D721Med (cell line): ENCODE results near the gene CFAP70.
A peak's percentile ranks its signal among the peaks of the same experiment; 100 is the strongest.
"Not testable (repeated sequence)": the region's sequence is repeated elsewhere in the genome, so short reads cannot be mapped to it uniquely, and the experiment has no call there.

Experiments used
- DNase-seq: peaks from one replicate; pipeline ENCODE4 v3.0.0; 2011; ENCODE audit warnings: low spot score; ENCODE audit not compliant: insufficient read length
- FAIRE-seq: peaks from 2 replicates; lab custom pipeline; 2011; peaks lifted over from hg19 to GRCh38; lab: Jason Lieb, UNC
- CTCF ChIP-seq: IDR thresholded peaks from 2 replicates; pipeline ENCODE4 v1.5.1; 2012; ENCODE audit warnings: mild to moderate bottlenecking, control low read depth; ENCODE audit not compliant: insufficient read depth; ENCODE audit errors: missing control alignments

Gene CFAP70

GRCh38 chr10:73264423-73264822, 94.2 kb downstream of the CFAP70 start:
- FAIRE-seq, result no peak
- no peak for DNase-seq
- TF ChIP-seq CTCF, result no peak

- DNase-seq (no peak), FAIRE-seq (no peak)
- peak; percentile 45 for TF ChIP-seq CTCF
Observed at GRCh38 chr10:73263693-73264347, 94.8 kb downstream of the CFAP70 start.

DNA sequence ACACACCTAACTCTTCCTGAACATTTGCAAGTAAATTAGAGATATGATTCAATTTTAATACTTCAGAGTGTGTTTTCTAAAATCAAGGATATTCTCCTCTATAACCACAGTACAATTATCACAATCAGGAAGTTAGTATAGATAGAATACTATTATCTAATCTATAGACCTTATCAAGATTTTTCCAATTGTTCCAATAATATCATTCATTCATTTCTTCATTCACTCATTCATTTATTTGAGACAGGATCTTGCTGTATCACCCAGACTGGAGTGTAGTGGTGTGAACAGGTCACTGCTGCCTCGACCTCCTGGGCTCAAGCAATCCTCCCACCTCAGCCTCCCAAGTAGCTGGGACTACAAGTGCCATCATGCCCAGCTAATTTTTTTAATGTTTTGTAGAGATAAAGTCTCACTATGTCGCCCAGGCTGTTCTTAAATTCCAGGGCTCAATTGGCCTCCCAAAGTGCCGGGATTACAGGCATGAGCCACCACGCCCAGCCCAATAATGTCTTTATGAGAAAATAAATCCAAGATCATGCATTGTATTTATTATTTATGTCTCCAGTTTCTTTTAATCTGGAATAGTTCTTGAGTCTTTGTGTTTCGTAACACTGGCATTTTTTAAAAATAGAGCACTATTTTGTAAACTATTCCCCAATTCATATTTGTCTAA, 95.6 kb downstream of the CFAP70 start:
- no peak for FAIRE-seq
- DNase-seq, result no peak
- TF ChIP-seq CTCF, result no peak

DNA sequence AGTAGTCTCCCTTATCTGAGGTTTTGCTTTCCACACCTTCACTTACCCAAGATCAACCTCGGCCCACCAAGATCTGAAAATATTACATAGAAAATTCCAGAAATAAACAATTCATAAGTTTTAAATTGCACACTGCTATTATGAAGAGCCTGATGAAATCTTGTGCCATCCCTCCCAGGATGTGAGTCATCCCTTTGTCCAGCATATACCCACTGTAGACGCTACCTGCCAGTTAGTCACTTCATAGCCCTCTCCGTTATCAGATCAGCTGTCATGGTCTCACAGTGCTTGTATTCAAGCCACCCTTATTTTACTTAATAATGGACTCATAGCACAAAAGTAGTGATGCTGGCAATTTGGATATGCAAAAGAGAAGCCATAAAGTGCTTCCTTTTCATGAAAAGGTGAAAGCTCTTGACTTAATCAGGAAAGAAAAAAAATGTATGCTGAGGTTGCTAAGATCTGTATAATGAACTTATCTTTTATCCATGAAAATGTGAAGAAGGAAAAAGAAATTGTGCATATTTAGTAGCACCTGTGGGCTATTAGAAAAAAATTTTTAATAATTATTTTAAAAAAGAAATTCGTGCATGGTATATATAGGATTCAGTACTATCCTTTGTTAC, 96.4 kb downstream of the CFAP70 start:
- DNase-seq (no peak), FAIRE-seq (no peak)
- no peak for TF ChIP-seq CTCF

- no peak for TF ChIP-seq CTCF
- DNase-seq (no peak), FAIRE-seq (no peak)
Observed at GRCh38 chr10:73261362-73261995, 97.2 kb downstream of the CFAP70 start.

DNA sequence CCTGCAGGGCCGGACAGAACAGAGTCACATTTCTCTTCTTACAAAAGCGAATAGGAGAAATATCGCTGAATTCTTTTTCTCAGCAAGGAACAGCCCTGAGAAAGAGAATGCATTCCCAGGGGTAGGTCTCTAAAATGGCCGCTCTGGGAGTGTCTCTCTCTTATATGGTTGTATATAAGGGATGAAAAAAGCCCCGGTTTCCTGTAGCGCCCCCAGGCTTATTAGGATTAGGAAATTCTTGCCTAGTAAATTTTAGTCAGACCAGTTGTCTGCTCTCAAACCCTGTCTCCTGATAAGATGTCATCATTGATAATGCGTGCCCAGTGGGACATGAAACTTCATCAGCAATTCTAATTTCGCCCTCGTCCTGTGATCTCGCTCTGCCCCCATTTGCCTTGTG, 100.1 kb downstream of the CFAP70 start:
- DNase-seq, FAIRE-seq: not testable (repeated sequence)

DNA sequence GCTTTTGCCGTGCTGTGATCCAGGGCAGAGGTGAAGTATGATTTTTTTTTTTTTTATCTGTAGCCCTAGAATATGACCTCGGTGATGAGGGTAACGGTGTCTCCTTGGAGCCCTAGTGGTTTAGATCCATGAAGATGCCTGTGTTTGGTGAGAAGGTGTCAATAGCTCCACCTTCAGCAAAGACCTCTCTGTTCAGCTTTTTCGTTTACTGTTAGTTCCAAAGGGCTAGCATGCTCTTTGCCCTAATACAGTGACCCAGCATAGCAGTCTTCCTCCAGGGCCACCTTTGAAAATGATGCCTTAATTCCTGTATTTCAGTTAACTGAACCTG, 105.5 kb downstream of the CFAP70 start:
- TF ChIP-seq CTCF, result no peak
- DNase-seq (no peak), FAIRE-seq (no peak)
